Measurements from ENCODE around the gene FNIP2.
"Not testable (repeated sequence)": the region's sequence is repeated elsewhere in the genome, so short reads cannot be mapped to it uniquely, and the experiment has no call there.

Gene FNIP2

GRCh38 chr4:158728236-158728635, 40.6 kb upstream of the FNIP2 start:
- DNase-seq (ENCODE audit: extremely low read depth, low read depth), result no peak
- H3K4me3 ChIP-seq (replicated peaks; ENCODE audit: low read depth, low read length), result no peak overlapping the region
- no peak for TF ChIP-seq CTCF (IDR thresholded peaks at IDR 0.05; ENCODE audit: low read depth, low read length, missing control alignments)

- DNase-seq (ENCODE audit: extremely low read depth, low read depth), result no peak
- no peak overlapping the region for H3K4me3 ChIP-seq (replicated peaks; ENCODE audit: low read depth, low read length)
- peak; percentile 75 for TF ChIP-seq CTCF (IDR thresholded peaks at IDR 0.05; ENCODE audit: low read depth, low read length, missing control alignments)
Observed at GRCh38 chr4:158729716-158730559, 38.9 kb upstream of the FNIP2 start.

- TF ChIP-seq CTCF (IDR thresholded peaks at IDR 0.05; ENCODE audit: low read depth, low read length, missing control alignments), result no peak
- no peak overlapping the region for H3K4me3 ChIP-seq (replicated peaks; ENCODE audit: low read depth, low read length)
- DNase-seq (ENCODE audit: extremely low read depth, low read depth), result no peak
Observed at GRCh38 chr4:158738866-158739265, 30.0 kb upstream of the FNIP2 start.

- TF ChIP-seq CTCF (IDR thresholded peaks at IDR 0.05; ENCODE audit: low read depth, low read length, missing control alignments), result no peak
- H3K4me3 ChIP-seq (replicated peaks; ENCODE audit: low read depth, low read length), result no peak overlapping the region
- no peak for DNase-seq (ENCODE audit: extremely low read depth, low read depth)
Observed at GRCh38 chr4:158739600-158739999, 29.2 kb upstream of the FNIP2 start.

GRCh38 chr4:158741326-158742021, 27.4 kb upstream of the FNIP2 start:
- no peak for TF ChIP-seq CTCF (IDR thresholded peaks at IDR 0.05; ENCODE audit: low read depth, low read length, missing control alignments)
- no peak overlapping the region for H3K4me3 ChIP-seq (replicated peaks; ENCODE audit: low read depth, low read length)
- no peak for DNase-seq (ENCODE audit: extremely low read depth, low read depth)

- not testable (repeated sequence) for H3K4me3 ChIP-seq (replicated peaks; ENCODE audit: low read depth, low read length); DNase-seq (ENCODE audit: extremely low read depth, low read depth)
Observed at GRCh38 chr4:158746537-158746936, 22.3 kb upstream of the FNIP2 start.

GRCh38 chr4:158750379-158750778, 18.4 kb upstream of the FNIP2 start:
- no peak for TF ChIP-seq CTCF (IDR thresholded peaks at IDR 0.05; ENCODE audit: low read depth, low read length, missing control alignments)
- peak; percentile 20 for DNase-seq (ENCODE audit: extremely low read depth, low read depth)
- H3K4me3 ChIP-seq (replicated peaks; ENCODE audit: low read depth, low read length), result no peak overlapping the region

Measured in HFF-Myc (cell line).